Measurements from ENCODE around the gene CTXND1. TPM values are rescaled to one million over a fixed set of nuclear protein-coding genes. Genes with fewer than 3 reads are reported as not detected.

The CTXND1 gene
- total and polyA plus RNA-seq, 2 experiments from 2014 or later = 0.05 TPM; not detected in 1

DNA sequence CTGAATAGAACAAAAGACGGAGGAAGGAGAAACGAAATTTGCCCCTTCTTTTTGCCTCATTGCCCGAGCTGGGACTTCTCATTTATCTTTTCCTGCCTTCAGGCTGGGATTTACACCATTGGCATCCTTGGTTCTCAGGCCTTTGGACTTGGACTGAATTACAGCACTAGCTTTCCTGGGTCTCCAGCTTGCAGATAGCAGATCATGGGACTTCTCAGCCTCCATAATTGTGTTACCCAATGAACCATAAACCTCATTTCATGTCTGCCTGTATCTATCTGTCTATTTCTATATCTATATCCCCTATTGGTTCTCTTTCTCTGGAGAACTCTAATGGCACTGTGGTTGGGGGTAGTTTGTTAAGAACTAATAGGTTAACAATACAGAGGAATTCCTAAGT lies 31.5 kb upstream of the CTXND1 start:
- peaks cover 3% of the 10 kb centered on the region for H3K27me3 Mint-ChIP-seq (ENCODE audit: insufficient read depth, low read depth, poor library complexity)
- H3K4me1 ChIP-seq (ENCODE audit: insufficient read depth) = no peaks in the 10 kb centered on the region
- H3K36me3 ChIP-seq (ENCODE audit: insufficient read depth) = no peaks in the 10 kb centered on the region
- TF ChIP-seq EZH2phosphoT487 (IDR thresholded peaks at IDR 0.05; ENCODE audit: unreplicated experiment) = no peak
- TF ChIP-seq, protein P1, sequence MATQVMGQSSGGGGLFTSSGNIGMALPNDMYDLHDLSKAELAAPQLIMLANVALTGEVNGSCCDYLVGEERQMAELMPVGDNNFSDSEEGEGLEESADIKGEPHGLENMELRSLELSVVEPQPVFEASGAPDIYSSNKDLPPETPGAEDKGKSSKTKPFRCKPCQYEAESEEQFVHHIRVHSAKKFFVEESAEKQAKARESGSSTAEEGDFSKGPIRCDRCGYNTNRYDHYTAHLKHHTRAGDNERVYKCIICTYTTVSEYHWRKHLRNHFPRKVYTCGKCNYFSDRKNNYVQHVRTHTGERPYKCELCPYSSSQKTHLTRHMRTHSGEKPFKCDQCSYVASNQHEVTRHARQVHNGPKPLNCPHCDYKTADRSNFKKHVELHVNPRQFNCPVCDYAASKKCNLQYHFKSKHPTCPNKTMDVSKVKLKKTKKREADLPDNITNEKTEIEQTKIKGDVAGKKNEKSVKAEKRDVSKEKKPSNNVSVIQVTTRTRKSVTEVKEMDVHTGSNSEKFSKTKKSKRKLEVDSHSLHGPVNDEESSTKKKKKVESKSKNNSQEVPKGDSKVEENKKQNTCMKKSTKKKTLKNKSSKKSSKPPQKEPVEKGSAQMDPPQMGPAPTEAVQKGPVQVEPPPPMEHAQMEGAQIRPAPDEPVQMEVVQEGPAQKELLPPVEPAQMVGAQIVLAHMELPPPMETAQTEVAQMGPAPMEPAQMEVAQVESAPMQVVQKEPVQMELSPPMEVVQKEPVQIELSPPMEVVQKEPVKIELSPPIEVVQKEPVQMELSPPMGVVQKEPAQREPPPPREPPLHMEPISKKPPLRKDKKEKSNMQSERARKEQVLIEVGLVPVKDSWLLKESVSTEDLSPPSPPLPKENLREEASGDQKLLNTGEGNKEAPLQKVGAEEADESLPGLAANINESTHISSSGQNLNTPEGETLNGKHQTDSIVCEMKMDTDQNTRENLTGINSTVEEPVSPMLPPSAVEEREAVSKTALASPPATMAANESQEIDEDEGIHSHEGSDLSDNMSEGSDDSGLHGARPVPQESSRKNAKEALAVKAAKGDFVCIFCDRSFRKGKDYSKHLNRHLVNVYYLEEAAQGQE (IDR thresholded peaks at IDR 0.05; ENCODE audit: unreplicated experiment) = no peak
- TF ChIP-seq STAT1 (IDR thresholded peaks at IDR 0.05; ENCODE audit: unreplicated experiment) = no peak
- no peak for TF ChIP-seq POLR2AphosphoS5 (IDR thresholded peaks at IDR 0.05; ENCODE audit: low read depth)
- TF ChIP-seq JUNB (IDR thresholded peaks at IDR 0.05; ENCODE audit: unreplicated experiment) = no peak
- no peak for TF ChIP-seq ZNF462 (CRISPR knock-in tag; IDR thresholded peaks at IDR 0.05)
- no peak for TF ChIP-seq ZNF331 (CRISPR knock-in tag; IDR thresholded peaks at IDR 0.05; ENCODE audit: low read depth)
- no peak for TF ChIP-seq EZH2 (IDR thresholded peaks at IDR 0.05; ENCODE audit: low read depth, unreplicated experiment)
- no peak for TF ChIP-seq NANOG (IDR thresholded peaks at IDR 0.05; ENCODE audit: borderline replicate concordance)
- no peak for TF ChIP-seq ZNF114 (CRISPR knock-in tag; IDR thresholded peaks at IDR 0.05)
- no peak for TF ChIP-seq CREB1 (CRISPR knock-in tag; IDR thresholded peaks at IDR 0.05; ENCODE audit: low read depth)
- TF ChIP-seq, protein P2, sequence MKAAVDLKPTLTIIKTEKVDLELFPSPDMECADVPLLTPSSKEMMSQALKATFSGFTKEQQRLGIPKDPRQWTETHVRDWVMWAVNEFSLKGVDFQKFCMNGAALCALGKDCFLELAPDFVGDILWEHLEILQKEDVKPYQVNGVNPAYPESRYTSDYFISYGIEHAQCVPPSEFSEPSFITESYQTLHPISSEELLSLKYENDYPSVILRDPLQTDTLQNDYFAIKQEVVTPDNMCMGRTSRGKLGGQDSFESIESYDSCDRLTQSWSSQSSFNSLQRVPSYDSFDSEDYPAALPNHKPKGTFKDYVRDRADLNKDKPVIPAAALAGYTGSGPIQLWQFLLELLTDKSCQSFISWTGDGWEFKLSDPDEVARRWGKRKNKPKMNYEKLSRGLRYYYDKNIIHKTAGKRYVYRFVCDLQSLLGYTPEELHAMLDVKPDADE (IDR thresholded peaks at IDR 0.05) = no peak
- TF ChIP-seq, protein P3, sequence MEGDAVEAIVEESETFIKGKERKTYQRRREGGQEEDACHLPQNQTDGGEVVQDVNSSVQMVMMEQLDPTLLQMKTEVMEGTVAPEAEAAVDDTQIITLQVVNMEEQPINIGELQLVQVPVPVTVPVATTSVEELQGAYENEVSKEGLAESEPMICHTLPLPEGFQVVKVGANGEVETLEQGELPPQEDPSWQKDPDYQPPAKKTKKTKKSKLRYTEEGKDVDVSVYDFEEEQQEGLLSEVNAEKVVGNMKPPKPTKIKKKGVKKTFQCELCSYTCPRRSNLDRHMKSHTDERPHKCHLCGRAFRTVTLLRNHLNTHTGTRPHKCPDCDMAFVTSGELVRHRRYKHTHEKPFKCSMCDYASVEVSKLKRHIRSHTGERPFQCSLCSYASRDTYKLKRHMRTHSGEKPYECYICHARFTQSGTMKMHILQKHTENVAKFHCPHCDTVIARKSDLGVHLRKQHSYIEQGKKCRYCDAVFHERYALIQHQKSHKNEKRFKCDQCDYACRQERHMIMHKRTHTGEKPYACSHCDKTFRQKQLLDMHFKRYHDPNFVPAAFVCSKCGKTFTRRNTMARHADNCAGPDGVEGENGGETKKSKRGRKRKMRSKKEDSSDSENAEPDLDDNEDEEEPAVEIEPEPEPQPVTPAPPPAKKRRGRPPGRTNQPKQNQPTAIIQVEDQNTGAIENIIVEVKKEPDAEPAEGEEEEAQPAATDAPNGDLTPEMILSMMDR (conservative IDR thresholded peaks at IDR 0.05; ENCODE audit: low read depth in 2 of 2) = no peak
- no peak overlapping the region for H3K27ac Mint-ChIP-seq
- no peaks in the 10 kb centered on the region for H3K27me3 ChIP-seq (ENCODE audit: insufficient read depth)
- no peak overlapping the region for H3K4me3 Mint-ChIP-seq
- peaks cover 7% of the 10 kb centered on the region; the same call in 1 of the 2 replicates for H3K9me2 ChIP-seq (ENCODE audit: insufficient read depth)
- H3F3A ChIP-seq (replicated peaks; ENCODE audit: low read depth) = no peaks in the 10 kb centered on the region
- H3K9me3 Mint-ChIP-seq = no peaks in the 10 kb centered on the region
- no peak overlapping the region for H3K4me3 ChIP-seq
- no peaks in the 10 kb centered on the region for H3K36me3 Mint-ChIP-seq (ENCODE audit: low read depth)
- H2AFZ ChIP-seq = no peak overlapping the region
- DNase-seq (ENCODE audit: low spot score) (no peak), ATAC-seq (no peak)
- no peaks in the 10 kb centered on the region for H4K20me1 ChIP-seq (replicated peaks; ENCODE audit: insufficient read depth)
- no peak overlapping the region for H3K27ac ChIP-seq (ENCODE audit: low read depth)
- no peaks in the 10 kb centered on the region for H3K79me2 ChIP-seq (replicated peaks; ENCODE audit: insufficient read depth)
- no peaks in the 10 kb centered on the region for H3K4me1 Mint-ChIP-seq
- H3K4me2 ChIP-seq = no peak overlapping the region

Data from GM23338 (cell line).